Nucleus accumbens (tissue), 56 donors: ENCODE measurements around the gene TRUB1.

Experiments used
- DNase-seq, 56 donors: peaks; one replicate each; lab custom pipeline; 2025; lab: John Stamatoyannopoulos, UW

Gene TRUB1

GRCh38 chr10:114973997-114974396 is 36.0 kb downstream of the TRUB1 start:
- no peak for DNase-seq

GRCh38 chr10:114974625-114975024 is 36.6 kb downstream of the TRUB1 start:
- DNase-seq = no peak

- no peak for DNase-seq
These were observed 37.1 kb downstream of the TRUB1 start for GRCh38 chr10:114975091-114975490.

- no peak for DNase-seq
These were observed 45.0 kb downstream of the TRUB1 start for GRCh38 chr10:114982989-114983388.

GRCh38 chr10:114987995-114988394 is 50.0 kb downstream of the TRUB1 start:
- no peak for DNase-seq

GRCh38 chr10:114990586-114990985 is 52.6 kb downstream of the TRUB1 start:
- DNase-seq = no peak

- DNase-seq = no peak
These were observed 53.0 kb downstream of the TRUB1 start for GRCh38 chr10:114990991-114991390.

- DNase-seq = no peak
These were observed 54.3 kb downstream of the TRUB1 start for GRCh38 chr10:114992189-114992775.

- no peak for DNase-seq
These were observed 57.7 kb downstream of the TRUB1 start for GRCh38 chr10:114995468-114996247.

- DNase-seq = no peak
These were observed 58.5 kb downstream of the TRUB1 start for GRCh38 chr10:114996542-114996941.

GRCh38 chr10:114998993-114999392 is 61.0 kb downstream of the TRUB1 start:
- no peak for DNase-seq

- DNase-seq = peak in 4 of 56 donors; percentile 2 to 8 (median 5)
These were observed 63.7 kb downstream of the TRUB1 start for GRCh38 chr10:115001506-115002381.

- no peak for DNase-seq
These were observed 65.4 kb downstream of the TRUB1 start for GRCh38 chr10:115003396-115003795.

- DNase-seq = no peak
These were observed 66.4 kb downstream of the TRUB1 start for GRCh38 chr10:115004236-115004862.

GRCh38 chr10:115005771-115006170 is 67.8 kb downstream of the TRUB1 start:
- no peak for DNase-seq

- no peak for DNase-seq
These were observed 80.4 kb downstream of the TRUB1 start for GRCh38 chr10:115018185-115018931.

- no peak for DNase-seq
These were observed 82.5 kb downstream of the TRUB1 start for GRCh38 chr10:115020449-115020848.

GRCh38 chr10:115022733-115023132 is 84.7 kb downstream of the TRUB1 start:
- DNase-seq = no peak

GRCh38 chr10:115023715-115024114 is 85.7 kb downstream of the TRUB1 start:
- DNase-seq = no peak

- no peak for DNase-seq
These were observed 86.4 kb downstream of the TRUB1 start for GRCh38 chr10:115024371-115024770.
